PC-9 (cell line): Measurements from ENCODE around the gene FUT8.

ENCODE experiments used
- CTCF ChIP-seq: fragments of 200-600 bp; sonication (generic); conservative IDR thresholded peaks from 2 replicates; pipeline ENCODE4 v1.6.1; 2017; ENCODE audit warnings: mixed run types, antibody characterized with exemption, mild to moderate bottlenecking, moderate library complexity
- EZH2 ChIP-seq: fragments of 200-600 bp; sonication (generic); IDR thresholded peaks from 2 replicates; pipeline ENCODE4 v1.8.0; 2017; ENCODE audit warnings: antibody characterized with exemption, low read depth

GRCh38 chr14:65496178-65496993, 83.9 kb downstream of the FUT8 start:
- TF ChIP-seq CTCF (no peak), EZH2 (no peak)
